GM12878 (cell line): ENCODE data around the gene ARF3. TPM values are rescaled to one million over a fixed set of nuclear protein-coding genes. Genes with fewer than 3 reads are reported as not detected.

Source experiments
- ATAC-seq: fragments of 200-7000 bp; cut with Tn5 transposase; 3 replicates; pipeline ENCODE4 v1.9.1; 2020; ENCODE audit warnings: mild to moderate bottlenecking, moderate library complexity
- BruUV-seq: library from RNA; stranded (reverse); fragments of 400-500 nt; replicated peaks from 2 replicates; lab custom pipeline; 2021; lab: Mats Ljungman, UMichigan
- CTCF ChIA-PET: fragments of 300-600 bp; sonication (Branson Sonifier 250); formaldehyde crosslinking; extraction: SDS; loops from one replicate; lab custom pipeline; 2021; ENCODE audit warnings: inconsistent platforms; lab: Yijun Ruan, JAX
- POLR2A ChIA-PET: fragments of 350-600 bp; formaldehyde crosslinking; extraction: SDS; loops from one replicate; lab custom pipeline; 2021; ENCODE audit warnings: inconsistent platforms; lab: Charles Lee
- RAD21 ChIA-PET: fragments of 300-600 bp; sonication (Branson Sonifier 250); formaldehyde crosslinking; loops from one replicate; lab custom pipeline; 2023; ENCODE audit warnings: antibody characterized with exemption; ENCODE audit not compliant: unreplicated experiment; lab: Charles Lee
- SMC1A ChIA-PET: fragments of 300-600 bp; sonication (Branson Sonifier 250); formaldehyde crosslinking; loops from one replicate; lab custom pipeline; 2023; ENCODE audit not compliant: unreplicated experiment, uncharacterized antibody; lab: Charles Lee
- DNase-seq: peaks from one replicate; pipeline ENCODE4 v3.0.0-alpha.2; 2011; ENCODE audit warnings: low read depth, low spot score
- FAIRE-seq: peaks from 3 replicates; lab custom pipeline; 2011; peaks lifted over from hg19 to GRCh38; lab: Jason Lieb, UNC
- H2AFZ ChIP-seq: 2 replicates; pipeline ENCODE4 v1.6.0; 2011; ENCODE audit warnings: low read depth, low read length, control low read depth; ENCODE audit not compliant: control insufficient read depth
- H3K27ac ChIP-seq: 2 replicates; pipeline ENCODE4 v1.5.1; 2011; ENCODE audit warnings: control low read depth; ENCODE audit not compliant: control insufficient read depth, insufficient read depth
- H3K27me3 ChIP-seq, 2 experiments: replicated peaks in 1 of 2; 2 replicates each; pipeline versions ENCODE4 v1.6.0 to v1.6.1; 2011; ENCODE audit warnings: low read length in 1 of 2; ENCODE audit not compliant: control insufficient read depth in 2 of 2, insufficient read depth in 2 of 2
- H3K36me3 ChIP-seq, 2 experiments: 2 replicates each; pipeline ENCODE4 v1.5.1; 2011; ENCODE audit warnings: low read length in 1 of 2; ENCODE audit not compliant: control insufficient read depth in 2 of 2, insufficient read depth in 2 of 2
- H3K4me1 ChIP-seq: 2 replicates; pipeline ENCODE4 v1.6.1; 2011; ENCODE audit warnings: mild to moderate bottlenecking, low read length, moderate library complexity, mixed read lengths; ENCODE audit not compliant: control insufficient read depth, insufficient read depth
- H3K4me2 ChIP-seq: 2 replicates; pipeline ENCODE4 v1.6.0; 2011; ENCODE audit warnings: control low read depth; ENCODE audit not compliant: control insufficient read depth, insufficient read depth
- H3K4me3 ChIP-seq: fragments of 200-600 bp; sonication (generic); 2 replicates; pipeline ENCODE4 v1.5.1; 2016
- H3K79me2 ChIP-seq: 2 replicates; pipeline ENCODE4 v1.6.0; 2011; ENCODE audit warnings: low read length; ENCODE audit not compliant: control insufficient read depth, insufficient read depth
- H3K9ac ChIP-seq: 2 replicates; pipeline ENCODE4 v1.8.0; 2011; ENCODE audit warnings: low read length, control low read depth, mixed read lengths; ENCODE audit not compliant: control insufficient read depth, insufficient read depth
- H3K9me3 ChIP-seq: replicated peaks from 3 replicates; pipeline ENCODE4 v1.5.1; 2011; ENCODE audit warnings: mild to moderate bottlenecking, low read length; ENCODE audit not compliant: control insufficient read depth, insufficient read depth
- H4K20me1 ChIP-seq: 2 replicates; pipeline ENCODE4 v1.6.0; 2011; ENCODE audit not compliant: control insufficient read depth, insufficient read depth
- MYC ChIP-seq: IDR thresholded peaks from 2 replicates; pipeline ENCODE4 v1.6.1; 2011; ENCODE audit warnings: mild to moderate bottlenecking, low read length, moderate library complexity, inconsistent platforms; ENCODE audit not compliant: insufficient read depth, insufficient replicate concordance, insufficient read length, severe bottlenecking
- PML ChIP-seq: IDR thresholded peaks from 2 replicates; pipeline ENCODE4 v1.6.1; 2012; ENCODE audit warnings: low read length, inconsistent platforms
- RAD51 ChIP-seq: fragments of 450-650 bp; IDR thresholded peaks from 2 replicates; pipeline ENCODE4 v1.6.1; 2016; ENCODE audit warnings: moderate library complexity, mild to moderate bottlenecking, inconsistent platforms
- RCOR1 ChIP-seq: conservative IDR thresholded peaks from 2 replicates; pipeline ENCODE4 v1.6.1; 2012; ENCODE audit warnings: low read depth, low read length, improper control_type of control experiment
- SMAD5 ChIP-seq: IDR thresholded peaks from 2 replicates; pipeline ENCODE4 v1.6.1; 2016; ENCODE audit warnings: antibody characterized with exemption, low read depth
- SREBF2 ChIP-seq: IDR thresholded peaks from 2 replicates; pipeline ENCODE4 v1.6.1; 2012; ENCODE audit warnings: mild to moderate bottlenecking, low read length
- TBL1XR1 ChIP-seq: IDR thresholded peaks from 2 replicates; pipeline ENCODE4 v1.6.1; 2012; ENCODE audit warnings: low read depth, low read length, improper control_type of control experiment
- TCF12 ChIP-seq: IDR thresholded peaks from 2 replicates; pipeline ENCODE4 v1.6.1; 2011; ENCODE audit warnings: low read depth, mild to moderate bottlenecking, low read length
- TCF3 ChIP-seq: IDR thresholded peaks from 2 replicates; pipeline ENCODE4 v1.6.1; 2012; ENCODE audit warnings: low read depth, mild to moderate bottlenecking, low read length, borderline replicate concordance; ENCODE audit not compliant: insufficient read depth
- WGBS: methylation state at CpG from one replicate; pipeline ENCODE4 v1.1.6; 2016; ENCODE audit warnings: low lambda C conversion rate; ENCODE audit not compliant: insufficient replicate concordance, insufficient coverage; ENCODE audit errors: missing lambda C conversion rate; 5-methylcytosine and 5-hydroxymethylcytosine counted together
- in situ Hi-C: fragments of 300-500 bp; cut with MboI; formaldehyde crosslinking; loops from 9 replicates; pipeline ENCODE4 v1.14.3; 2018; ENCODE audit warnings: mixed read lengths
- intact Hi-C: fragments of 100-400 bp; cut with micrococcal nuclease; formaldehyde crosslinking; loops from one replicate; pipeline ENCODE4 v1.14.2; 2022; ENCODE audit not compliant: unreplicated experiment
- polyA plus RNA-seq, 11 experiments: library from polyadenylated mRNA; depleted of rRNA in 4 of 11; unstranded in 6 of 11; stranded (reverse) in 5 of 11; fragments of >200 nt; fragmentation: Nextera tagmentation in 4 of 11; fragmentation: Illumina TruSeq in 1 of 11; extraction: Ambion mirVana in 4 of 11; extraction: Trizol in 1 of 11; gene quantifications; 1 replicate in 1 of 11; 2 replicates in 10 of 11; pipeline versions ENCODE4 v1.2.1 to v1.2.3, GENCODE V29; 2011 to 2016; ENCODE audit warnings: inconsistent platforms in 2 of 11, missing spikeins in 2 of 11, low read depth in 1 of 11
- total RNA-seq, 4 experiments: library from RNA; depleted of rRNA in 3 of 4; stranded (reverse); fragments of >200 nt in 3 of 4; fragmentation: Illumina TruSeq in 1 of 4; extraction: Trizol in 1 of 4; gene quantifications; 2 replicates each; pipeline versions ENCODE4 v1.2.1 to v1.2.3, GENCODE V29; 2013 to 2021
- TF ChIP-seq, protein P1 (sequence below): fragments of 450-650 bp; IDR thresholded peaks from 2 replicates; pipeline ENCODE4 v1.6.1; 2017; ENCODE audit warnings: mild to moderate bottlenecking, moderate library complexity

The ARF3 gene
- total and polyA plus RNA-seq, 10 of the 15 experiments (the other 5 are each of a cell fraction or from before 2014, with no cell fraction given): 8.7 to 263 (median 74.4) TPM

DNA sequence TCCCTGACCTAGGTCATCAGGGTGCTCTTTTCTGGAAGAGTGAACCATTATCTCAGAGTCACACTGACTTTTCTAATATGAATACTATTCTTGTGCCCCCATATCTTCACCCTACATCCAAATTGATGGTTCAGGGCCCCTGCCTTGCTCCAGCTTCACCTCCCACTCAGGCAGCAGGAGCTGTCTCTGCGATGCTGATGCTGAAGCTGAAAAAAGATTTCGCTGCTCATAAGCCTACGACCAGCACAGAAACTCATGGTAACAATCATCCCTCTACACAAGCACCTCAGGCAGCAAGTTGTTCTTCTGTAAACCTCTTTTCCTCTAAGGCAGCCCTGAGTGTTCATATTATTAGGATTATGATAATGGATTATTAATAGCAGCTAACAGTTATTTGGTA is 3.2 kb downstream of the ARF3 start:
- POLR2A ChIA-PET: interaction anchor here (0.6 to 8.1 kb wide), 2 partner anchors 14 to 404 kb away, joined by 3 to 86 read pairs; partner anchors contain the start of gene WNT10B
- no peaks in the 10 kb centered on the region for H4K20me1 ChIP-seq

DNA sequence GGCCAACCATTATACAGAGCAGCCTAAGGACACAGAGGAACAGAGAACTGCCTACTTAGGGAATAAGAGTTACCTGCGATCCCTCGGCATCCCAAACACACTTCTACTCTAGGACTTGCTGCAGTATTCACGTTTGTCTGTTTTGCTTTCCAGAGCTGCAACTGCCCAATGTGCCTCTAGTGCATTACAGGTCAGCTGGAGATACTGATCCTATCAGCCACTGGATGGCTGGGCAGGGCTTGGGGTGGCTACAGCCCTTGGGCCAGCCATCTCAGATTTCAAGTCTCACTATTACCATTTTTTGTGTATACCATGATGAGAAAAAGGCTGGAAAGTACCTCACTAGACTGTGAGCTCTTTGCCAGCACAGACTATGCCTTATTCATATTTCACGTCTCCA is 4.6 kb downstream of the ARF3 start:
- no peak overlapping the region for H3K4me2 ChIP-seq
- no TSS peak for BruUV-seq
- FAIRE-seq (no peak), ATAC-seq (no peak), DNase-seq (no peak)
- H2AFZ ChIP-seq: no peak overlapping the region
- H3K4me3 ChIP-seq: no peak overlapping the region
- H3K36me3 ChIP-seq: peaks cover 3 to 11% of the 10 kb centered on the region in 2 experiments
- intact Hi-C loops (no loop called here), in situ Hi-C loops (no loop called here)
- ChIA-PET POLR2A (interaction anchor here (1.1 to 8.1 kb wide), 4 partner anchors 10 to 177 kb away, joined by 3 to 86 read pairs (median 4); partner anchors contain the start of gene WNT10B), SMC1A (interaction anchor here (0.9 to 1.6 kb wide), 8 partner anchors 8 to 49 kb away, joined by 3 to 6 read pairs (median 4); partner anchors contain the start of genes FKBP11 and WNT1), CTCF (interaction anchor here (0.8 to 5.6 kb wide), 14 partner anchors 14 to 138 kb away, joined by 3 to 40 read pairs (median 4); partner anchors contain the start of genes WNT1 and WNT10B), RAD21 (interaction anchor here (1.0 to 2.2 kb wide), 7 partner anchors 13 to 100 kb away, joined by 3 to 7 read pairs (median 5); partner anchors contain the start of genes DDX23, RND1 and WNT10B)
- H3K9ac ChIP-seq: no peak overlapping the region
- H3K79me2 ChIP-seq: peaks cover 51% of the 10 kb centered on the region
- no peaks in the 10 kb centered on the region for H3K27me3 ChIP-seq
- H4K20me1 ChIP-seq: no peaks in the 10 kb centered on the region
- 99% methylated on average over 4 of the region's 4 CpGs for WGBS
- peaks cover 9% of the 10 kb centered on the region for H3K4me1 ChIP-seq
- H3K27ac ChIP-seq: no peak overlapping the region
- TF ChIP-seq SMAD5 (no peak), TBL1XR1 (no peak), RAD51 (no peak), TCF12 (no peak), SREBF2 (no peak), PML (no peak), MYC (no peak)
- TF ChIP-seq, protein P1, sequence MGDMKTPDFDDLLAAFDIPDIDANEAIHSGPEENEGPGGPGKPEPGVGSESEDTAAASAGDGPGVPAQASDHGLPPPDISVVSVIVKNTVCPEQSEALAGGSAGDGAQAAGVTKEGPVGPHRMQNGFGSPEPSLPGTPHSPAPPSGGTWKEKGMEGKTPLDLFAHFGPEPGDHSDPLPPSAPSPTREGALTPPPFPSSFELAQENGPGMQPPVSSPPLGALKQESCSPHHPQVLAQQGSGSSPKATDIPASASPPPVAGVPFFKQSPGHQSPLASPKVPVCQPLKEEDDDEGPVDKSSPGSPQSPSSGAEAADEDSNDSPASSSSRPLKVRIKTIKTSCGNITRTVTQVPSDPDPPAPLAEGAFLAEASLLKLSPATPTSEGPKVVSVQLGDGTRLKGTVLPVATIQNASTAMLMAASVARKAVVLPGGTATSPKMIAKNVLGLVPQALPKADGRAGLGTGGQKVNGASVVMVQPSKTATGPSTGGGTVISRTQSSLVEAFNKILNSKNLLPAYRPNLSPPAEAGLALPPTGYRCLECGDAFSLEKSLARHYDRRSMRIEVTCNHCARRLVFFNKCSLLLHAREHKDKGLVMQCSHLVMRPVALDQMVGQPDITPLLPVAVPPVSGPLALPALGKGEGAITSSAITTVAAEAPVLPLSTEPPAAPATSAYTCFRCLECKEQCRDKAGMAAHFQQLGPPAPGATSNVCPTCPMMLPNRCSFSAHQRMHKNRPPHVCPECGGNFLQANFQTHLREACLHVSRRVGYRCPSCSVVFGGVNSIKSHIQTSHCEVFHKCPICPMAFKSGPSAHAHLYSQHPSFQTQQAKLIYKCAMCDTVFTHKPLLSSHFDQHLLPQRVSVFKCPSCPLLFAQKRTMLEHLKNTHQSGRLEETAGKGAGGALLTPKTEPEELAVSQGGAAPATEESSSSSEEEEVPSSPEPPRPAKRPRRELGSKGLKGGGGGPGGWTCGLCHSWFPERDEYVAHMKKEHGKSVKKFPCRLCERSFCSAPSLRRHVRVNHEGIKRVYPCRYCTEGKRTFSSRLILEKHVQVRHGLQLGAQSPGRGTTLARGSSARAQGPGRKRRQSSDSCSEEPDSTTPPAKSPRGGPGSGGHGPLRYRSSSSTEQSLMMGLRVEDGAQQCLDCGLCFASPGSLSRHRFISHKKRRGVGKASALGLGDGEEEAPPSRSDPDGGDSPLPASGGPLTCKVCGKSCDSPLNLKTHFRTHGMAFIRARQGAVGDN: no peak
- H3K9me3 ChIP-seq: no peaks in the 10 kb centered on the region

More for the DNA sequence above, 3.2 kb downstream of the ARF3 start:
- intact Hi-C loops: no loop called here
- DNase-seq (no peak), ATAC-seq (no peak), FAIRE-seq (no peak)
- ChIA-PET RAD21 (no interaction called here), CTCF (interaction anchor here (1.1 to 5.6 kb wide), 9 partner anchors 8 to 101 kb away, joined by 3 to 40 read pairs (median 10); partner anchors contain the start of genes FKBP11 and WNT1), SMC1A (interaction anchor here (0.6 to 2.1 kb wide), 5 partner anchors 10 to 101 kb away, joined by 3 to 6 read pairs (median 5); partner anchors contain the start of gene FKBP11)
- Histone ChIP-seq H3K27me3 (no peaks in the 10 kb centered on the region), H2AFZ (no peak overlapping the region), H3K9me3 (no peaks in the 10 kb centered on the region), H3K9ac (peak overlapping the region; percentile 16; the same call in 1 of the 2 replicates), H3K36me3 (peaks cover 3 to 11% of the 10 kb centered on the region in 2 experiments), H3K4me2 (peak overlapping the region; percentile 28), H3K4me1 (peaks cover 14% of the 10 kb centered on the region), H3K4me3 (no peak overlapping the region), H3K79me2 (peaks cover 50% of the 10 kb centered on the region), H3K27ac (no peak overlapping the region)
- BruUV-seq: no TSS peak
- TF ChIP-seq RCOR1 (no peak), TCF3 (no peak)
- 100% methylated on average over 3 of the region's 3 CpGs for WGBS
- in situ Hi-C loops: no loop called here
